GM12878 (cell line): Measurements from ENCODE around the gene ARMC3.

Experiments used
- ATF3 ChIP-seq: IDR thresholded peaks from 2 replicates; pipeline ENCODE4 v1.6.1; 2011; ENCODE audit warnings: low read depth, mild to moderate bottlenecking, low read length, moderate library complexity, borderline replicate concordance; ENCODE audit errors: extremely low read depth
- CBFB ChIP-seq: IDR thresholded peaks from 2 replicates; pipeline ENCODE4 v1.6.1; 2016; ENCODE audit warnings: antibody characterized with exemption, low read depth
- CTCF ChIP-seq, 3 experiments: IDR thresholded peaks in 2 of 3; conservative IDR thresholded peaks in 1 of 3; 2 replicates each; pipeline ENCODE4 v1.5.1; 2011; ENCODE audit warnings: low read depth in 3 of 3, low read length in 3 of 3, mild to moderate bottlenecking in 3 of 3, control low read depth in 2 of 3, moderate library complexity in 2 of 3, inconsistent platforms in 1 of 3, mixed read lengths in 1 of 3; ENCODE audit not compliant: control insufficient read depth in 2 of 3, insufficient read depth in 1 of 3; ENCODE audit errors: extremely low read depth in 1 of 3
- EP300 ChIP-seq, 2 experiments: fragments of 150-350 bp in 1 of 2; IDR thresholded peaks; 2 replicates each; pipeline ENCODE4 v1.6.1; 2011 to 2012; ENCODE audit warnings: low read depth in 2 of 2, low read length in 2 of 2, borderline replicate concordance in 1 of 2, improper control_type of control experiment in 1 of 2, inconsistent platforms in 1 of 2; ENCODE audit not compliant: control insufficient read depth in 1 of 2
- ESRRA ChIP-seq: IDR thresholded peaks from 2 replicates; pipeline ENCODE4 v1.6.1; 2012; ENCODE audit warnings: mild to moderate bottlenecking, low read length, improper control_type of control experiment
- HDAC6 ChIP-seq: fragments of 200-600 bp; sonication (generic); IDR thresholded peaks from one replicate; pipeline ENCODE4 v1.8.0; 2017; ENCODE audit warnings: antibody characterized with exemption; ENCODE audit not compliant: unreplicated experiment
- NFIC ChIP-seq: IDR thresholded peaks from 2 replicates; pipeline ENCODE4 v1.6.1; 2012; ENCODE audit warnings: low read depth, mild to moderate bottlenecking, inconsistent platforms, low read length, moderate library complexity
- POLR2A ChIP-seq: IDR thresholded peaks from 2 replicates; pipeline ENCODE4 v1.6.1; 2011; ENCODE audit warnings: low read depth, mild to moderate bottlenecking, low read length
- POLR2AphosphoS5 ChIP-seq: IDR thresholded peaks from 2 replicates; pipeline ENCODE4 v1.6.1; 2011; ENCODE audit warnings: mild to moderate bottlenecking, low read length, inconsistent platforms
- SIX5 ChIP-seq: IDR thresholded peaks from 2 replicates; pipeline ENCODE4 v1.6.1; 2011; ENCODE audit warnings: mild to moderate bottlenecking, low read depth, low read length, moderate library complexity; ENCODE audit not compliant: severe bottlenecking
- SMC3 ChIP-seq: IDR thresholded peaks from 2 replicates; pipeline ENCODE4 v1.6.1; 2011; ENCODE audit warnings: low read length, improper control_type of control experiment, borderline replicate concordance
- YBX1 ChIP-seq: fragments of 450-650 bp; IDR thresholded peaks from 2 replicates; pipeline ENCODE4 v1.6.1; 2016; ENCODE audit warnings: antibody characterized with exemption
- ZBTB33 ChIP-seq: fragments of 450-650 bp; IDR thresholded peaks from 2 replicates; pipeline ENCODE4 v1.6.1; 2017; ENCODE audit warnings: mild to moderate bottlenecking

GRCh38 chr10:22962817-22963216 is 35.0 kb downstream of the ARMC3 start:
- no peak for TF ChIP-seq YBX1
- TF ChIP-seq POLR2AphosphoS5: no peak
- TF ChIP-seq ZBTB33: no peak
- TF ChIP-seq NFIC: no peak
- no peak for TF ChIP-seq CTCF (IDR thresholded peaks at IDR 0.05 in 2 of 3, conservative IDR thresholded peaks at IDR 0.05 in 1 of 3; ENCODE audit: control insufficient read depth in 2 of 3, extremely low read depth in 1 of 3, insufficient read depth in 1 of 3, low read depth in 3 of 3, low read length in 3 of 3)
- TF ChIP-seq CBFB: no peak
- TF ChIP-seq SMC3: no peak
- no peak for TF ChIP-seq POLR2A
- no peak for TF ChIP-seq ESRRA
- no peak for TF ChIP-seq EP300 (IDR thresholded peaks at IDR 0.05; ENCODE audit: borderline replicate concordance in 1 of 2, control insufficient read depth in 1 of 2, low read depth in 2 of 2, low read length in 2 of 2)
- TF ChIP-seq ATF3: no peak
- TF ChIP-seq HDAC6: no peak
- TF ChIP-seq SIX5: no peak
